ENCODE results near the gene ADGRG2.

The ADGRG2 gene

GRCh38 chrX:19133231-19133630 lies 11.0 kb upstream of the ADGRG2 start:
- no peak for TF ChIP-seq CTCF (IDR thresholded peaks at IDR 0.05; ENCODE audit: borderline replicate concordance, extremely low read depth, low read length, poor library complexity, severe bottlenecking)
- Histone ChIP-seq H3K9ac (ENCODE audit: low read depth, low read length) (no peak overlapping the region), H4K20me1 (ENCODE audit: insufficient read depth, low read length) (no peaks in the 10 kb centered on the region), H3K9me3 (ENCODE audit: insufficient read depth, low read length, severe bottlenecking) (no peaks in the 10 kb centered on the region), H2AFZ (ENCODE audit: low read depth, low read length) (no peak overlapping the region), H3K4me2 (ENCODE audit: insufficient read depth, low read length) (no peak overlapping the region), H3K4me1 (ENCODE audit: insufficient read depth, low read length) (no peaks in the 10 kb centered on the region), H3K27ac (ENCODE audit: low read length) (no peak overlapping the region), H3K27me3 (ENCODE audit: insufficient read depth, low read length, poor library complexity) (no peaks in the 10 kb centered on the region), H3K36me3 (ENCODE audit: insufficient read depth, low read length) (no peaks in the 10 kb centered on the region), H3K4me3 (ENCODE audit: low read depth in 1 of 2, low read length in 2 of 2) (no peak overlapping the region), H3K79me2 (ENCODE audit: insufficient read depth, low read length) (no peaks in the 10 kb centered on the region)
- DNase-seq, result no peak
- no peak for ATAC-seq (ENCODE audit: insufficient read depth, low read depth)

GRCh38 chrX:19130628-19131027 lies 8.4 kb upstream of the ADGRG2 start:
- H3K27ac ChIP-seq (ENCODE audit: low read length), result no peak overlapping the region
- TF ChIP-seq EZH2 (IDR thresholded peaks at IDR 0.05; ENCODE audit: borderline replicate concordance, low read depth, low read length, severe bottlenecking) (no peak), CTCF (IDR thresholded peaks at IDR 0.05; ENCODE audit: borderline replicate concordance, extremely low read depth, low read length, poor library complexity, severe bottlenecking) (no peak)
- no peak overlapping the region for H2AFZ ChIP-seq (ENCODE audit: low read depth, low read length)
- H3K9ac ChIP-seq (ENCODE audit: low read depth, low read length), result no peak overlapping the region
- H3K36me3 ChIP-seq (ENCODE audit: insufficient read depth, low read length), result no peaks in the 10 kb centered on the region
- no peaks in the 10 kb centered on the region for H3K79me2 ChIP-seq (ENCODE audit: insufficient read depth, low read length)
- H3K27me3 ChIP-seq (ENCODE audit: insufficient read depth, low read length, poor library complexity), result no peaks in the 10 kb centered on the region
- no peak for ATAC-seq (ENCODE audit: insufficient read depth, low read depth)
- H3K4me2 ChIP-seq (ENCODE audit: insufficient read depth, low read length), result no peak overlapping the region
- no peak overlapping the region for H3K4me3 ChIP-seq (ENCODE audit: low read depth in 1 of 2, low read length in 2 of 2)
- H4K20me1 ChIP-seq (ENCODE audit: insufficient read depth, low read length), result no peaks in the 10 kb centered on the region
- no peak for DNase-seq
- H3K9me3 ChIP-seq (ENCODE audit: insufficient read depth, low read length, severe bottlenecking), result no peaks in the 10 kb centered on the region
- no peaks in the 10 kb centered on the region for H3K4me1 ChIP-seq (ENCODE audit: insufficient read depth, low read length)

GRCh38 chrX:19129694-19130093 lies 7.4 kb upstream of the ADGRG2 start:
- TF ChIP-seq CTCF (IDR thresholded peaks at IDR 0.05; ENCODE audit: borderline replicate concordance, extremely low read depth, low read length, poor library complexity, severe bottlenecking), result no peak
- TF ChIP-seq EZH2 (IDR thresholded peaks at IDR 0.05; ENCODE audit: borderline replicate concordance, low read depth, low read length, severe bottlenecking), result no peak
- no peak for ATAC-seq (ENCODE audit: insufficient read depth, low read depth)
- Histone ChIP-seq H4K20me1 (ENCODE audit: insufficient read depth, low read length) (no peaks in the 10 kb centered on the region), H3K9me3 (ENCODE audit: insufficient read depth, low read length, severe bottlenecking) (no peaks in the 10 kb centered on the region), H3K4me2 (ENCODE audit: insufficient read depth, low read length) (no peak overlapping the region), H3K4me1 (ENCODE audit: insufficient read depth, low read length) (no peaks in the 10 kb centered on the region), H3K36me3 (ENCODE audit: insufficient read depth, low read length) (no peaks in the 10 kb centered on the region), H3K79me2 (ENCODE audit: insufficient read depth, low read length) (no peaks in the 10 kb centered on the region), H3K9ac (ENCODE audit: low read depth, low read length) (no peak overlapping the region), H3K27me3 (ENCODE audit: insufficient read depth, low read length, poor library complexity) (no peaks in the 10 kb centered on the region), H2AFZ (ENCODE audit: low read depth, low read length) (no peak overlapping the region), H3K4me3 (ENCODE audit: low read depth in 1 of 2, low read length in 2 of 2) (no peak overlapping the region), H3K27ac (ENCODE audit: low read length) (no peak overlapping the region)
- no peak for DNase-seq

DNA sequence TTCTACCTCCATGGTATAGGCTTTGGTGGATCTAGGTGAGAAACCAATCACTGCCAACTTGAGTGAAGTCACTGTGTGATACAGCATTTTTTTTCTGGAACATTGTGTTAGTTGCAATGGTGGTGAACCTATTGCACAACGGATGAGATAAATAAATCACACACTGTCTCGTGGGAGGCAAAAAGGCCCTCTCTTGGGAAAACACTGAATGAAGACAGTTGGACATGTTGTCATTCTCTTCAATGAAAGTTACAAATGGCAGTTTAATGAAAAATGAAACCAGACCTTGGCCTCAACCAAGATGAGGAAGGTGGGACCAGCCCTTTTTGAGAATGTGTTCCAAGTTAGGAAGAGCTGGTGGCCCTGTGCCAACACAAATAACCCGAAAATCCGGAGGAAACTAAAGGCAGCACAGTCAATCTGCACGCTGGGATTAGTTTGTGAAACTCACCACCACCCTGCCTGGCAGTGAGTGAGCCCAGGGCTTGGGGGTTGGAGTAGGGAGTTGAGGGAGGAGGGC lies 5.4 kb upstream of the ADGRG2 start:
- Histone ChIP-seq H4K20me1 (ENCODE audit: insufficient read depth, low read length) (no peaks in the 10 kb centered on the region), H3K4me3 (ENCODE audit: low read depth in 1 of 2, low read length in 2 of 2) (no peak overlapping the region), H3K27ac (ENCODE audit: low read length) (no peak overlapping the region), H3K9me3 (ENCODE audit: insufficient read depth, low read length, severe bottlenecking) (no peaks in the 10 kb centered on the region), H3K27me3 (ENCODE audit: insufficient read depth, low read length, poor library complexity) (no peaks in the 10 kb centered on the region), H3K9ac (ENCODE audit: low read depth, low read length) (no peak overlapping the region), H3K79me2 (ENCODE audit: insufficient read depth, low read length) (no peaks in the 10 kb centered on the region), H3K4me2 (ENCODE audit: insufficient read depth, low read length) (no peak overlapping the region), H3K4me1 (ENCODE audit: insufficient read depth, low read length) (no peaks in the 10 kb centered on the region), H2AFZ (ENCODE audit: low read depth, low read length) (no peak overlapping the region), H3K36me3 (ENCODE audit: insufficient read depth, low read length) (no peaks in the 10 kb centered on the region)
- ATAC-seq (ENCODE audit: insufficient read depth, low read depth) (no peak), DNase-seq (no peak)
- no peak for TF ChIP-seq EZH2 (IDR thresholded peaks at IDR 0.05; ENCODE audit: borderline replicate concordance, low read depth, low read length, severe bottlenecking)
- TF ChIP-seq CTCF (IDR thresholded peaks at IDR 0.05; ENCODE audit: borderline replicate concordance, extremely low read depth, low read length, poor library complexity, severe bottlenecking), result no peak
